Measurements from ENCODE around the gene EMID1. TPM values are rescaled to one million over a fixed set of nuclear protein-coding genes. Genes with fewer than 3 reads are reported as not detected.

Gene EMID1
- polyA plus RNA-seq, 1 donor (not counting 4 experiments of a cell fraction or from before 2014, with no cell fraction given) = not detected

- peaks cover 37% of the 10 kb centered on the region for H4K20me1 ChIP-seq (ENCODE audit: control insufficient read depth, extremely low read depth, insufficient read depth, low read length)
- H3K4me2 ChIP-seq (ENCODE audit: control insufficient read depth, extremely low read depth, insufficient read depth, low read depth, low read length) = peak overlapping the region; percentile 83
- H3K9me1 ChIP-seq (ENCODE audit: control insufficient read depth, extremely low read depth, insufficient read depth, low read length) = no peaks in the 10 kb centered on the region
- H3K79me2 ChIP-seq (ENCODE audit: control insufficient read depth, insufficient read depth, low read length) = peaks cover 72% of the 10 kb centered on the region
- H3K36me3 ChIP-seq (ENCODE audit: control insufficient read depth in 2 of 2, extremely low read depth in 1 of 2, insufficient read depth in 2 of 2, low read length in 2 of 2) = peaks cover 16 to 30% of the 10 kb centered on the region in 2 experiments
- no peaks in the 10 kb centered on the region for H3K9me3 ChIP-seq (ENCODE audit: control insufficient read depth, low read depth, low read length)
- H3K9ac ChIP-seq (ENCODE audit: control insufficient read depth, extremely low read depth, insufficient read depth, low read length) = peak overlapping the region; percentile 100
- peak overlapping the region; percentile 100 for H3K27ac ChIP-seq (ENCODE audit: control insufficient read depth, insufficient read depth, low read length)
- TF ChIP-seq CTCF (optimal IDR thresholded peaks at IDR 0.05 in 1 of 3, IDR thresholded peaks at IDR 0.05 in 1 of 3, conservative IDR thresholded peaks at IDR 0.05 in 1 of 3; ENCODE audit: extremely low read depth in 1 of 3, insufficient read depth in 2 of 3, low read length in 3 of 3) = no peak
- TF ChIP-seq EZH2 (IDR thresholded peaks at IDR 0.05; ENCODE audit: low read length) = no peak
- H2AFZ ChIP-seq (ENCODE audit: control insufficient read depth, low read length) = peak overlapping the region; percentile 63
- peak overlapping the region; percentile 82 to 92 (median 89) for H3K4me3 ChIP-seq (ENCODE audit: control insufficient read depth in 2 of 3, extremely low read depth in 1 of 3, insufficient read depth in 2 of 3, low read depth in 1 of 3, low read length in 3 of 3)
- dilution Hi-C loops (cut with MboI; ENCODE audit: extremely low pct_ligation_motif_present, low sequenced_read_pairs) = no loop called here
- peaks cover 23% of the 10 kb centered on the region for H3K4me1 ChIP-seq (ENCODE audit: control insufficient read depth, extremely low read depth, insufficient read depth, low read length)
- DNase-seq (ENCODE audit: low read depth, low spot score) (no peak), FAIRE-seq (no peak)
- no peaks in the 10 kb centered on the region for H3K27me3 ChIP-seq (ENCODE audit: control insufficient read depth, extremely low read depth, insufficient read depth, low read length)
These were observed 63.0 kb downstream of the EMID1 start for GRCh38 chr22:29268511-29269229.

GRCh38 chr22:29269230-29269604 lies 63.5 kb downstream of the EMID1 start:
- H3K27me3 ChIP-seq (ENCODE audit: control insufficient read depth, extremely low read depth, insufficient read depth, low read length) = no peaks in the 10 kb centered on the region
- peak overlapping the region; percentile 100 for H3K27ac ChIP-seq (ENCODE audit: control insufficient read depth, insufficient read depth, low read length)
- H4K20me1 ChIP-seq (ENCODE audit: control insufficient read depth, extremely low read depth, insufficient read depth, low read length) = peaks cover 38% of the 10 kb centered on the region
- no peaks in the 10 kb centered on the region for H3K9me3 ChIP-seq (ENCODE audit: control insufficient read depth, low read depth, low read length)
- H2AFZ ChIP-seq (ENCODE audit: control insufficient read depth, low read length) = no peak overlapping the region
- dilution Hi-C loops (cut with MboI; ENCODE audit: extremely low pct_ligation_motif_present, low sequenced_read_pairs) = no loop called here
- H3K4me3 ChIP-seq (ENCODE audit: control insufficient read depth in 2 of 3, extremely low read depth in 1 of 3, insufficient read depth in 2 of 3, low read depth in 1 of 3, low read length in 3 of 3) = peak overlapping the region; percentile 82 to 92 (median 89)
- peak overlapping the region; percentile 100 for H3K9ac ChIP-seq (ENCODE audit: control insufficient read depth, extremely low read depth, insufficient read depth, low read length)
- no peaks in the 10 kb centered on the region for H3K9me1 ChIP-seq (ENCODE audit: control insufficient read depth, extremely low read depth, insufficient read depth, low read length)
- peaks cover 16 to 31% of the 10 kb centered on the region in 2 experiments for H3K36me3 ChIP-seq (ENCODE audit: control insufficient read depth in 2 of 2, extremely low read depth in 1 of 2, insufficient read depth in 2 of 2, low read length in 2 of 2)
- peaks cover 23% of the 10 kb centered on the region for H3K4me1 ChIP-seq (ENCODE audit: control insufficient read depth, extremely low read depth, insufficient read depth, low read length)
- TF ChIP-seq CTCF (optimal IDR thresholded peaks at IDR 0.05 in 1 of 3, IDR thresholded peaks at IDR 0.05 in 1 of 3, conservative IDR thresholded peaks at IDR 0.05 in 1 of 3; ENCODE audit: extremely low read depth in 1 of 3, insufficient read depth in 2 of 3, low read length in 3 of 3) (no peak), EZH2 (IDR thresholded peaks at IDR 0.05; ENCODE audit: low read length) (no peak)
- H3K79me2 ChIP-seq (ENCODE audit: control insufficient read depth, insufficient read depth, low read length) = peaks cover 78% of the 10 kb centered on the region
- DNase-seq (ENCODE audit: low read depth, low spot score) (no peak), FAIRE-seq (no peak)
- peak overlapping the region; percentile 83 for H3K4me2 ChIP-seq (ENCODE audit: control insufficient read depth, extremely low read depth, insufficient read depth, low read depth, low read length)

Data from keratinocyte (primary cell).